Endometrial microvascular endothelial cells (primary cell): ENCODE results near the gene SRPK2. TPM values are rescaled to one million over a fixed set of nuclear protein-coding genes. Genes with fewer than 3 reads are reported as not detected.
"Not testable (repeated sequence)": the region's sequence is repeated elsewhere in the genome, so short reads cannot be mapped to it uniquely, and the experiment has no call there.

Source experiments
- in situ Hi-C: cut with HindIII; loops from 2 replicates; pipeline ENCODE4 v1.10.0; 2017; ENCODE audit warnings: low sequenced_read_pairs, low pct_unique_long_range_greater_than_20kb; ENCODE audit errors: inconsistent ontology term
- total RNA-seq: library from RNA; depleted of rRNA; stranded (reverse); fragments of >200 nt; gene quantifications from one replicate; pipeline ENCODE4 v1.2.3, GENCODE V29; 2015; ENCODE audit errors: inconsistent ontology term

SRPK2 gene
- total RNA-seq, 1 donor from 2014 or later = 32.5 TPM

DNA sequence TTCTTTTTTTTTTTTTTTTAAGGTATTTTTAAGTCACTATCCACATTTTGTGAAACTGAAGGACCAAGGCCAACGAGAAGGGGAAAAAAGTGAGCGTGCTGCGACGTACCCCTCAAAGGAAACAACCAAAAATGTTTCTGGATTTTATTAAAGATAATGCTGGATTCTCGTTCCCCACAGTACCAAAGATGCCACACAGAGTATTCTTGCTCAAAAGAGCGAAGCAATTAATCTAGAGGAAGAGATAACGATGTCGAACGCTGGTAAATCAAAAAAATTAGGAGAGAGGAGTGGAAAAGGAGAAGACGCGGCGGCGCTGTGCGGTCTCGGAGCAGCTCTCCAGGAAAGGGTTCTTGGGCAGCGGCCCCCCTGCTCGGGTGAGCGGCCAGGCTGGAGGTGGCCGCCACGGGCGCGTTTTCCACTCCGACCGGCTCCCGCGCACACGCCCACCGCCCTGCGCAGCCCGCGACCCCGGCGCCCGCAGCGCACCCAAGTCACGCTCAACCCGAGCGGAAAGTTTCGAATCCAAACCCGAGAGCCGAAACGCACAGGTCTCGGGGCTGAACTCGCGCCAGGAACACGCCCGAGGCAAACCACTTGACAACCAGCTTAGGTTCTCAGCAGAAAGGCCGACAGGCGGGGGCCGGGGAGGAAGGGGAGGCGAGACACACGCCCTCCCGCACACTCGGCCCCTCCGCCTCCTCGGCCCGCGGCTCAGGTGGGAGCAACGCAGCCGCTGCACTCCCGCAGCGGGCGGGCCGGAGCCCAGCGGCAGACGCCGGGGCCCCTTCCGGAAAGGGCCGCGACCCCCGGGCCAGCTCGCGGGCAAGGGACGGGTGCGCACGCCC lies 989 bp downstream of the SRPK2 start:
- in situ Hi-C loops = no loop called here

GRCh38 chr7:105377903-105378302 lies 10.8 kb downstream of the SRPK2 start:
- in situ Hi-C loops = no loop called here

- in situ Hi-C loops = no loop called here
Measured at GRCh38 chr7:105376908-105377533, 11.7 kb downstream of the SRPK2 start.

DNA sequence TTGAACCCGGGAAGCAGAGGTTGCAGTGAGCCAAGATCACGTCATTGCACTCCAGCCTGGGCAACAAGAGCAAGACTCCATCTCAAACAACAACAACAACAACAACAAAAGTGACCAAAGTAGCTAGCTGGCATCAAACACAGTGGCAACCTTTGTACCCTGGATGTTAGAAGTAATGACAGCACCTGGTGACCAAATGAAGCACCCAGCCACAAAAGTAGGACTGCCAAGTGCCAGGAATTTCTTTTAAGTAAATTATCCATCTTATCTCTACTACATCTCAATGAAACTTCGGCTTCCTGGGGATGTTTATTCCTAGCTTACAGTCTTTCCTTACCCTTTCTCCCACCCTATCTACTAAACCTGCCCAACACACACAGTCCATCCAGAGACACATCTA lies 18.8 kb downstream of the SRPK2 start:
- in situ Hi-C loops = no loop called here

- in situ Hi-C loops = no loop called here
Measured at GRCh38 chr7:105367458-105367857, 21.3 kb downstream of the SRPK2 start.

- in situ Hi-C loops = no loop called here
Measured at GRCh38 chr7:105365541-105366534, 22.9 kb downstream of the SRPK2 start.

DNA sequence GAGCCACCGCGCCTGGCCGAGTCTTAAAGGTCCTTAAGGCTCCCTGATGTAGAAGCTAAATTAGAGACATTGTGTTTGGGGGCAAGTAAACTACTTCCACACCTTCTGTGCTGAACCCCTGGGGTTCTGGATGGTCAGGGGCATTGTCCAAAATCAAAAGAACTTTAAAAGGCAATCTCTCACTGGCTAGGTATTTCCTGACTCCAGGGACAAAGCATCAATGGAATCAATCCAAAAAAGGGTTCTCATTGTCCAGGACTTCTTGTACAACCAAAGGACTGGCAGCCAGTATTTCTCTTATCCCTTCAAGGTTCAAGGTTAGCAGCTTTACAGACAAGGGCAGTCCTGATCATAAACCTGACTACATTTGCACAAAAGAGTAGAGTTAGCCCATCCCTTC lies 24.0 kb downstream of the SRPK2 start:
- in situ Hi-C loops = no loop called here

GRCh38 chr7:105363657-105364056 lies 25.1 kb downstream of the SRPK2 start:
- in situ Hi-C loops = not testable (repeated sequence)

GRCh38 chr7:105362685-105363084 lies 26.0 kb downstream of the SRPK2 start:
- in situ Hi-C loops = not testable (repeated sequence)

DNA sequence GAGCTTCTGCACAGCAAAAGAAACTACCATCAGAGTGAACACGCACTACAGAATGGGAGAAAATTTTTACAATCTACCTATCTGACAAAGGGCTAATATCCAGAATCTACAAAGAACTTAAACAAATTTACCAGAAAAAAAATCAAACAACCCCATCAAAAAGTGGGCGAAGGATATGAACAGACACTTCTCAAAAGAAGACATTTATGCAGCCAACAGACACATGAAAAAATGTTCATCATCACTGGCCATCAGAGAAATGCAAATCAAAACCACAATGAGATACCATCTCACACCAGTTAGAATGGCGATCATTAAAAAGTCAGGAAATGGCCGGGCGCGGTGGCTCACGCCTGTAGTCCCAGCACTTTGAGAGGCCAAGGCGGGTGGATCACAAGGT lies 26.7 kb downstream of the SRPK2 start:
- in situ Hi-C loops = not testable (repeated sequence)

DNA sequence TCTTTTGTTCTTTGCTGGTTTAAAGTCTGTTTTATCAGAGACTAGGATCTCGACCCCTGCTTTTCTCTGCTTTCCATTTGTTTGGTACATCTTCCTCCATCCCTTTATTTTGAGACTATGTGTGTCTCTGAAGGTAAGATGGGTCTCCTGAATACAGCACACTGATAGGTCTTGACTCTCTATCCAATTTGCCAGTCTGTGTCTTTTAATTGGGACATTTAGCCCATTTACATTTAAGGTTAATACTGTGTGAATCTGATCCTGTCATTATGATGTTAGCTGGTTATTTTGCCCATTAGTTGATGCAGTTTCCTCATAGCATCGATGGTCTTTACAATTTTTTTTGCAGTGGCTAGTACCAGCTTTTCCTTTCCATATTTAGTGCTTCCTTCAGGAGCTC lies 28.6 kb downstream of the SRPK2 start:
- in situ Hi-C loops = not testable (repeated sequence)

DNA sequence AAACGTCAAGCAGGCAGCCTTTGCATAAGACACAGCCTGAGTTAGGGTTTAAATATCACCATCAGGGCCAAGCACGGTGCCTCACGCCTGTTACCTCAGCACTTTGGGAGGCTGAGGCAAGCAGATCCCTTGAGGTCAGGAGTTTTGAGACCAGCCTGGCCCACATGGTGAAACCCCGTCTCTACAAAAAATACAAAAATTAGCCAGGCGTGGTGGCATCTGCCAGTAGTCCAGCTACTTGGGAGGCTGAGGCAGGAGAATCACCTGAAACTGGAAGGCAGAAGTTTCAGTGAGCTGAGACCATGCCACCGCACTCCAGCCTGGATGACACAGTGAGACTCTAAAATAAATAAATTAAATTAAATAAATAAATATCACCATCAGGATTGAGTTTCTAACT lies 33.0 kb downstream of the SRPK2 start:
- in situ Hi-C loops = no loop called here

DNA sequence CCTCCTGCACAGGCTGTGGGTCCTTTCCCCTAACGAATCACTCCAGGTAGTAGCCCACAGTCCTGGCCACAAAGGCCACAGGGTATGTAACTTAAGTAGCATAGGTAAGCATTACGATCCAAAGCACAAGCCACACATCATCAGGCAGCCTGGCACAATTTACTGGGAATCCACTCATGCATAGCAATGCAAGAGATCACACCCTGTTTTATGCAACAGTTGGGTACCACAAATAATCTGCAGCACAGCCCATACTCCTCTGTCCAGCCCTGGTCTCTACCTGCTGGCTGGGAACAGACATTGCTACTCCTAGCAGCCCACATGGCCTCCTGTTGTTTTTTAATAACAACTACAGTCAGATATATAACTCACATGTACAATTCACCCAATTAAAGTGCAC lies 34.3 kb downstream of the SRPK2 start:
- in situ Hi-C loops = no loop called here

DNA sequence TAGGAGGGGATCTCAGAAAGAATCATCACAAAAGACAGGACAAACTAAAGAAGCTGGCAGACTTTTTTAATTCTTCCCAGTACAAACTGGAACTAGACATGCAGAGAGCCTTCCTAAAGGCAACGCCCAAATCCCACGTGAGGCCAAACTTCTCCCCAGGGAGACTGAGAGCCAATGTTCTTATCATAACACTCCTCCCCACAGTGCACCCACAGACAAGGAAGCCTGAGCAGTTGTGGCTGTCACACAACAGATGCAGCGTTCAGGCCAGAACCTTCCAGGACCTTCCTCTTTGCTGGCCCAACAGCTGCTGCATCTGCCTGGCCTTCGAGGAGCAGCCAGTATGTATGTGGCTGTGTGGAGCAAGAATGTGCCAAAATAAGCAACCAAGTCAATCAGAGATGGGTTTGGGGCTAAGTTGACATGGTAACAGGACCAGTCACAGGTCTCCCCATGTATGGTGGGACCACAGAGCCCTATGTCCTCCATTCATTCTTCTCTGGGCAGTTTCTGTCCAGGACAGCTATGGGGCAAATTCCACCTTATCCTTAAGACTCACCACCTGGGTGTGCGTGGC lies 34.9 kb downstream of the SRPK2 start:
- in situ Hi-C loops = no loop called here

DNA sequence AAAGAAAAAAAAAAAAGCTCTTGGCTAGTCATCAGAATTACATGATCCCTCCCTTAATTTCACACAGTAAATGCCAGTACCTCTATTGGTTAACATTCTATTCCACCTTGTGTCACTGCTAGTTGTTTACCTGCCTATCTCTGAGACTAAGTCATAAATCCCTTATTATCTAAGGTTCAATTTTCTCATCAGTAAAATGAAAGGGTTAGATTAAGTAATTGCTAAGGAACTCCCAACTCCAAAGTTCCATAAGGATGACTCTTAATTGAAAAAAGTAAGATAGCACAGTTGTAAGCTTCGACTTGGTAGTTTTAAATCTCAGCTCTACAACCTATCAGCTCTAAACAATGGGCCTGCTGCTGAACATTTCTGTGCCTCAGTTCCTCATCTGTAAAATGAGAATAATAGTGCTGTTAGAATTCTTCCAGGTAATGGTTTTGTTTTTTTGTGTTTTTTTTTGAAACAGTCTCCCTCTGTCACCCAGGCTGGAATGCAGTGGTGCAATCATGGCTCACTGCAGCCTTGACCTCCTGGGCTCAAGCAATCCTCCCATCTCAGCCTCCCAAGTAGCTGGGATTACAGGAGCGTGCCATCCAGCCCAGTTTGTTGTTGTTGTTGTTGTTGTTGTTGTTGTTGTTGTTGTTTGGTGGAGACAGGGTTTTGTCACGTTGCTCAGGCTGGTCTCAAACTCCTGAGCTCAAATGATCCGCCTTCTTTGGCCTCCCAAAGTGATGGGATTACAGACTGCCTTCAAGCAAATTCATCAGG lies 35.6 kb downstream of the SRPK2 start:
- in situ Hi-C loops = no loop called here

DNA sequence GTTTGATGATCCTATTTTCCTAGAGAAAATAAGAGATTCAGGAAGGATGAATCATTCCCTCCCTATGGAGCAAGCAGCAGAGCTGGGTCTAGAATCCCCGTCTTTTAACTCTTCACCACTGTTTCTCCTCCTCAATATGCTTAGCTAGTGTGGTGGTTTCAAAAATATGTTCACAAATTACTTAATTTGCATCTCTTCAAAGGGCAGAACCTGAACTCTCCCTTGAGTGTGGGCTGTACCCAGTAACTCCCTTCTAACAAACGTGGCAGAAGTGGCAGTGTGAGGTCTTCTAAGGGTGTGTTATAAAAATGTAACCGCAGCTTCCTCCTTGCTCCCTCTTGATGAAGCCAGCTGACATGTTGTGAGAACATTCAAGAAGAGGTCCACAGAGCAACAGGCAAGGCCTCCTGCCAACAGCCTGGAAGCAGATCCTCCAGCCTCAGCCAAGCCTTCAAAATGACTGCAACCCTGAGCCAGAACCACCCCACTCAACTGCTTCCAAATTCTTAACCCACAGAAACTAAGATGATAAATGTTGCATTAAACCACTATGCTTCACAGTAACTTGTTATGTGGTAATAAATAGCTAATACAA lies 36.6 kb downstream of the SRPK2 start:
- in situ Hi-C loops = no loop called here

- in situ Hi-C loops = no loop called here
Measured at GRCh38 chr7:105350906-105351305, 37.8 kb downstream of the SRPK2 start.

DNA sequence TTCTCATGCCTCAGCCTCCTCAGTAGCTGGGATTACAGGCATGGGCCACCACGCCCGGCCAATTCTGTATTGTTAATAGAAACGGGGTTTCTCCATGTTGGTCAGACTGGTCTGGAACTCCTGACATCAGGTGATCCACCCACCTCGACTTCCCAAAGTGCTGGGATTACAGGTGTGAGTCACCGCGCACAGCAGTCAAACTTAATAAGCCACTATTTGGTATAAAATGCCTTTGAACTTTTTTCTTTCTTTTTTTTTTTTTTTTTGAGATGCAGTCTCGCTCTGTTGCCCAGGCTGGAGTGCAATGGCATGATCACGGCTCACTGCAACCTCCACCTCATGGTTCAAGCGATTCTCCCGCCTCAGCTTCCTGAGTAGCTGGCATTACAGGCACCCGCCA lies 40.5 kb downstream of the SRPK2 start:
- in situ Hi-C loops = not testable (repeated sequence)
